Psoas muscle (tissue), 8 donors: ENCODE results near the gene ACTL6B. TPM values are rescaled to one million over a fixed set of nuclear protein-coding genes. Genes with fewer than 3 reads are reported as not detected.
A peak's percentile ranks its signal among the peaks of the same experiment; 100 is the strongest.

Experiments used
- ATAC-seq, 4 donors: fragments of 200-7000 bp; cut with Tn5 transposase; one replicate each; pipeline ENCODE4 v1.9.1; 2020; ENCODE audit warnings: moderate library complexity in 3 of 4, mild to moderate bottlenecking in 2 of 4
- DNase-seq, 2 donors: peaks; one replicate each; pipeline ENCODE4 v3.0.0-alpha.2; 2020
- H3K27ac ChIP-seq: fragments of 200-600 bp; one replicate; pipeline ENCODE4 v1.8.0; 2022
- H3K27me3 ChIP-seq, 3 donors: fragments of 200-600 bp in 1 of 3; one replicate each; pipeline versions ENCODE4 v1.6.1 to v1.8.0; 2013 to 2022; ENCODE audit warnings: low read length in 2 of 3, mild to moderate bottlenecking in 2 of 3, moderate library complexity in 1 of 3; ENCODE audit not compliant: insufficient read depth in 3 of 3
- H3K36me3 ChIP-seq, 2 donors: fragments of 200-600 bp in 1 of 2; one replicate each; pipeline versions ENCODE4 v1.6.1 to v1.8.0; 2013 to 2022; ENCODE audit warnings: low read depth in 1 of 2, mild to moderate bottlenecking in 1 of 2, moderate library complexity in 1 of 2; ENCODE audit not compliant: insufficient read depth in 1 of 2
- H3K4me1 ChIP-seq: fragments of 200-600 bp; one replicate; pipeline ENCODE4 v1.8.0; 2022
- H3K4me3 ChIP-seq: fragments of 200-600 bp; one replicate; pipeline ENCODE4 v1.8.0; 2022; ENCODE audit warnings: mild to moderate bottlenecking
- H3K9me3 ChIP-seq: fragments of 200-600 bp; one replicate; pipeline ENCODE4 v1.8.0; 2022
- whole genome bisulfite sequencing, 3 donors: extraction: QIAGEN DNeasy Blood & Tissue Kit; methylation state at CpG; one replicate each; pipeline versions ENCODE4 v1.1.6 to v1.1.7; 2013; 5-methylcytosine and 5-hydroxymethylcytosine counted together
- intact Hi-C, 2 donors: fragments of 100-400 bp; cut with DNase I; formaldehyde crosslinking; loops; one replicate each; pipeline versions ENCODE4 v1.11.0 to v1.14.2; 2022
- polyA plus RNA-seq, 3 donors: library from polyadenylated mRNA; stranded (reverse); fragments of 200-250 nt; gene quantifications; one replicate each; pipeline ENCODE4 v1.2.3, GENCODE V29; 2013
- total RNA-seq, 4 donors: library from RNA; stranded (reverse); fragmentation: NEBNext Ultra II Directional in 2 of 4; extraction: Animal tissue kit (Norgen Biotek cat#: 25700) in 2 of 4; gene quantifications; one replicate each; pipeline versions ENCODE4 v1.2.1 to v1.2.4, GENCODE V29; 2021 to 2023
- TF ChIP-seq, protein P1 (sequence below): fragments of 200-600 bp; IDR thresholded peaks from one replicate; pipeline ENCODE4 v1.8.0; 2022; ENCODE audit warnings: antibody characterized with exemption
- donor health status: healthy with polysubstance abuse.
- donor health status: DM: no; HTN: no; CAD: no; lungs with moderate emphysema.
- donor health status: Bipolar disorder and iron deficiency.
- donor health status: healthy.
- donor health status: DM: yes; HTN: yes; CAD: no.
- donor health status: DM: no; HTN: no; CAD: no.
- donor health status: DM: no; HTN: no; CAD: no.
- donor health status: DM: yes; HTN: yes; CAD: no.

Gene ACTL6B
- total and polyA plus RNA-seq, 7 donors = 0.03 TPM; not detected in 6

DNA sequence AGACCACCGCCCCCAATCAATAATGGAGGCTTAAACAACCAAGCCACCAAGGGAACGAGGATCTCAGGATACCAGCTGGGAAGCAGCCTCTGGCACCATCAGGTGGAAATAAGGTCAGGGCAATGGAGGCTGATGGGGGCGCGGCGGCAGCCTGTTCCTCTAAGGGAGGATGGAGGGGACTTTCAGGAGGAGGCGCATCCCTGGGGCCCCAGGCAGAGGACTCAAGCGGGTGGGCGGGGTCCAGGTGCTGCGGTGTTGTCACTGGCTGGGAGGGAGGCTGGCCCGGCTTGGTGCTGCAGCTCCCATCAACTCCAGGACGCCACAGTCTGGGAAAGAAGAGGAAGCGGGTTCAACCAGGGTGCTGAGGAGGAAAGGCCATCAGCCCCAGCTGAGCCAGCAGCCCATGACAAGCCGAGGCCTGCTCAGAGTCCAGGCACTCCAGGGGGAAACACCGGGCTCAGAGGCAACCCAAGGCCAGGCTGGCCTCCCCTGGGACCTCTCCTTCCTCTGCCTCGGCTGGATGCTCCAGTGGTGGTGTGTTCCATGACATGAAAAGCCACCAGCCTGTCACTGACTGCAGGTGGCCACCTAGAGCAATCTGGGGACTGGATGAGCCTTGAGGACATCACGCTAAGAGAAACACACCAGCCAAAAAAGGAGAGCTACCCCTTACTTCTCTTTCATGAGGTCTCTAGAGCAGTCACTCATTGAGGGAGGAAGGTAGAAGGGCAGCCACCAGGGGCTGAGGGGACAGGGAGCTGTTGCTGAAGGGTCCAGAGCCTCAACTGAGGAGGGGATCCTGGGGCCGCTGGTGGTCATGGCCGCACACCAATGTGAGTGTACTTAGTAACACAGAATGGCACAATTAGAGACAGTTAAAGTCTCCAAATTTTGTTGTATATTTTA, 33.2 kb upstream of the ACTL6B start:
- intact Hi-C loops = loop anchor here (2.0 to 5.0 kb wide), 5 partner anchors 57 to 222 kb away; no protein-coding TSS in a partner anchor
- Histone ChIP-seq H3K4me3 (no peak overlapping the region), H3K27me3 (no peaks in the 10 kb centered on the region), H3K36me3 (peaks cover 0 to 49% of the 10 kb centered on the region in 2 donors), H3K4me1 (peaks cover 44% of the 10 kb centered on the region), H3K27ac (no peak overlapping the region), H3K9me3 (no peaks in the 10 kb centered on the region)
- WGBS, 3 donors = 83 to 86% (median 84%) methylated on average over 18 of the region's 18 CpGs
- ATAC-seq (no peak), DNase-seq (peak in 1 of 2 donors; percentile 52)
- TF ChIP-seq, protein P1, sequence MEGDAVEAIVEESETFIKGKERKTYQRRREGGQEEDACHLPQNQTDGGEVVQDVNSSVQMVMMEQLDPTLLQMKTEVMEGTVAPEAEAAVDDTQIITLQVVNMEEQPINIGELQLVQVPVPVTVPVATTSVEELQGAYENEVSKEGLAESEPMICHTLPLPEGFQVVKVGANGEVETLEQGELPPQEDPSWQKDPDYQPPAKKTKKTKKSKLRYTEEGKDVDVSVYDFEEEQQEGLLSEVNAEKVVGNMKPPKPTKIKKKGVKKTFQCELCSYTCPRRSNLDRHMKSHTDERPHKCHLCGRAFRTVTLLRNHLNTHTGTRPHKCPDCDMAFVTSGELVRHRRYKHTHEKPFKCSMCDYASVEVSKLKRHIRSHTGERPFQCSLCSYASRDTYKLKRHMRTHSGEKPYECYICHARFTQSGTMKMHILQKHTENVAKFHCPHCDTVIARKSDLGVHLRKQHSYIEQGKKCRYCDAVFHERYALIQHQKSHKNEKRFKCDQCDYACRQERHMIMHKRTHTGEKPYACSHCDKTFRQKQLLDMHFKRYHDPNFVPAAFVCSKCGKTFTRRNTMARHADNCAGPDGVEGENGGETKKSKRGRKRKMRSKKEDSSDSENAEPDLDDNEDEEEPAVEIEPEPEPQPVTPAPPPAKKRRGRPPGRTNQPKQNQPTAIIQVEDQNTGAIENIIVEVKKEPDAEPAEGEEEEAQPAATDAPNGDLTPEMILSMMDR = no peak

DNA sequence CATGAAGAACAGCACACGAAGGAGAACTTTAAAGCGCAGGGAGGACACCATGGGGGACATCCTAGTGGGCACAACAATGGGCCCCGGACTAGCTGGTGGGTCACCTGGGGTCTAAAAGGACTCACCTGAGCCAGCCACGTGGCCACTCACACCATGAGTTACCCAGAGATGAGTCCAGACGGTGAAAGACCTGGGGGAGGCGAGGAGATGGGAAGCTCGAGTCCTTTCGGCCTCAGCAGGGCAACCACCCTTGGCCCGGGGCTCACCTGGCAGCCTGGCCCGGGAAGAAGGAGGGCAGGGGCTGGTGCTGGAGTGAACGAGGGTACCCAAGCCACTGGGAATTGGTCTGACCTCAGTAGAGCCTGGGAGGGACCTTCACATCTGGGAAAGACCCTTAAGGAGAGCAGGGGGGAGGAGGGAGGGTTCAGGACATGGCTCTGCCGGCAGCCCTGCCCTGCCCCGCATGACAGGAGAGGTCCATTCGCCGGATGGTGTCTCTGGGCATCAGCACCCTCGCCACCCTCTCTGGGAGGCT, 32.1 kb upstream of the ACTL6B start:
- ATAC-seq = no peak
- H3K27me3 ChIP-seq = no peaks in the 10 kb centered on the region
- H3K27ac ChIP-seq = no peak overlapping the region
- intact Hi-C loops = loop anchor here in 1 of 2 donors (5.0 kb wide), 1 partner anchor 111 kb away; no protein-coding TSS in a partner anchor
- H3K36me3 ChIP-seq = peaks cover 0 to 60% of the 10 kb centered on the region in 2 donors
- H3K4me1 ChIP-seq = peaks cover 44% of the 10 kb centered on the region
- peak in 1 of 2 donors; percentile 27 for DNase-seq
- H3K9me3 ChIP-seq = no peaks in the 10 kb centered on the region
- 75 to 90% (median 79%) methylated on average over 16 of the region's 16 CpGs for WGBS, 3 donors
- H3K4me3 ChIP-seq = no peak overlapping the region
- TF ChIP-seq, protein P1 = no peak

DNA sequence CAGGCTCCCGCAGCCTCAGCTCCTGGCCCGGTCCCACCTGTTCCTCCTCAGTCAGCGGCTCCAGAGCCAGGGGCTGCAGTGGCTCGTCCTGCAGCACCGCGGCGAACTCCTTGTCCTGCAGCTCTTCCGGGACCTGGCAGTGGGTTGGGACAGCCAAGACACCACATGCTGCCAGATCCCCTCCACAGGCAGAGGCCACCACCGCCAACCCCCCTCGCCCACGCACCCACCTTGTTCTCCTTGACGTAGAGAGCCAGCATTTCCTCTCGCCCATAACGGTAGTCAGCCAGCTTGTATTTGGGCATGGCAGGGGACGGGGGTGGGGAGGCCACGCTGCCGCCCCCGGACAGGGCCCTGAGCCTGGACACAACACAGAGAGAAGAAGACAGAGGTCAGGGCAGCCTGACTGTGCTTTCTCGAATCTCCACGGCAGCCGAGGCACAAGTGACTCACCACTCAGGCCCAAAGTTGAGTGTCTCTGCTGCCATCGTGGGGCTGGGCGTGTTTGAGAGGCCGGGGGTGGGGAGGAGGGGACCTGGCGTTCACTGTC, 31.6 kb upstream of the ACTL6B start:
- ATAC-seq (no peak), DNase-seq (peak in 1 of 2 donors; percentile 37)
- H3K4me1 ChIP-seq = peaks cover 42% of the 10 kb centered on the region
- no peaks in the 10 kb centered on the region for H3K9me3 ChIP-seq
- peaks cover 0 to 66% of the 10 kb centered on the region in 2 donors for H3K36me3 ChIP-seq
- TF ChIP-seq, protein P1 = no peak
- H3K4me3 ChIP-seq = no peak overlapping the region
- 79 to 88% (median 81%) methylated on average over 23 to 25 of the region's 25 CpGs for WGBS, 3 donors
- intact Hi-C loops = loop anchor here in 1 of 2 donors (5.0 kb wide), 1 partner anchor 111 kb away; no protein-coding TSS in a partner anchor
- no peak overlapping the region for H3K27ac ChIP-seq
- H3K27me3 ChIP-seq = no peaks in the 10 kb centered on the region

DNA sequence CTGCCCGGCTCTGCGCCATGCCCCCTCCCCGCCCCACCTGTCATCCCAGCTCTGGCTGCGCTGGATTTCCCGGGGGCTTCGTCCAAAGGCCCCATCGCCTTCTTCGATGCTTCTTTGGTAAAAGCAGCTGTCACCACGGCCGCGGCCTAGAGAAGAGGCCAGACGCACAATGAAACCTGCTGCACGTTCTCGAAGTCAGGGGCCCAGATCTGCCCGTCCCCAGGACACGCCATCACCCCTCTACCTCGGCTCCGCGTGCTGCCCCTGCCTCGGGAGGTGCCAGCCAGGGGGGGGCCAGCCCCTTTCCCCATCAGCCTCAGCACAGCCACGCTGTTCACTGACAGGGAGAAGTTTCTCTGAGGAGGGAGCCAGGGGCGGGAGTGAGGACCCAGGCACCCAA, 31.0 kb upstream of the ACTL6B start:
- no peaks in the 10 kb centered on the region for H3K9me3 ChIP-seq
- TF ChIP-seq, protein P1 = no peak
- ATAC-seq (no peak), DNase-seq (peak in 1 of 2 donors; percentile 48)
- H3K36me3 ChIP-seq = peaks cover 0 to 71% of the 10 kb centered on the region in 2 donors
- no peaks in the 10 kb centered on the region for H3K27me3 ChIP-seq
- 79 to 84% (median 82%) methylated on average over 19 to 22 of the region's 22 CpGs for whole genome bisulfite sequencing, 3 donors
- intact Hi-C loops = loop anchor here in 1 of 2 donors (5.0 kb wide), 1 partner anchor 110 kb away; no protein-coding TSS in a partner anchor
- H3K27ac ChIP-seq = no peak overlapping the region
- H3K4me3 ChIP-seq = no peak overlapping the region
- H3K4me1 ChIP-seq = peaks cover 36% of the 10 kb centered on the region
